Karpas-422 (cell line): ENCODE data around the gene PLEK2. TPM values are rescaled to one million over a fixed set of nuclear protein-coding genes. Genes with fewer than 3 reads are reported as not detected.

Experiments used
- DNase-seq: peaks from one replicate; pipeline ENCODE4 v3.0.0-alpha.2; 2015
- H2AFZ ChIP-seq: fragments of 200-600 bp; sonication (generic); 2 replicates; pipeline ENCODE4 v1.6.1; 2014; ENCODE audit warnings: antibody characterized with exemption, low read length, mixed read lengths
- H3K27ac ChIP-seq: fragments of 200-600 bp; sonication (generic); 2 replicates; pipeline ENCODE4 v1.5.1; 2014; ENCODE audit warnings: mild to moderate bottlenecking, low read length, moderate library complexity
- H3K27me3 ChIP-seq: fragments of 200-600 bp; sonication (generic); 2 replicates; pipeline ENCODE4 v1.6.1; 2014; ENCODE audit warnings: low read length, mixed read lengths
- H3K36me3 ChIP-seq: fragments of 200-600 bp; sonication (generic); 2 replicates; pipeline ENCODE4 v1.6.1; 2014; ENCODE audit warnings: low read length, mixed read lengths; ENCODE audit not compliant: insufficient read depth
- H3K4me1 ChIP-seq: fragments of 200-600 bp; sonication (generic); 2 replicates; pipeline ENCODE4 v1.6.1; 2014; ENCODE audit warnings: mild to moderate bottlenecking, low read length, mixed read lengths
- H3K4me2 ChIP-seq: fragments of 200-600 bp; sonication (generic); 2 replicates; pipeline ENCODE4 v1.6.1; 2014; ENCODE audit warnings: low read length, low read depth, mild to moderate bottlenecking; ENCODE audit not compliant: poor library complexity, severe bottlenecking
- H3K4me3 ChIP-seq: fragments of 200-600 bp; sonication (generic); 2 replicates; pipeline ENCODE4 v1.5.1; 2014; ENCODE audit warnings: mild to moderate bottlenecking, antibody characterized with exemption, low read length, mixed read lengths
- H3K79me2 ChIP-seq: fragments of 200-600 bp; sonication (generic); 2 replicates; pipeline ENCODE4 v1.6.1; 2014; ENCODE audit warnings: mild to moderate bottlenecking, low read length, mixed read lengths
- H3K9ac ChIP-seq: fragments of 200-600 bp; sonication (generic); 2 replicates; pipeline ENCODE4 v1.6.0; 2014; ENCODE audit warnings: low read length
- H3K9me2 ChIP-seq: fragments of 200-600 bp; sonication (generic), shearing (Covaris generic); replicated peaks from 2 replicates; pipeline ENCODE4 v1.6.0; 2014; ENCODE audit warnings: mild to moderate bottlenecking, low read length, moderate library complexity; ENCODE audit not compliant: insufficient read depth
- H3K9me3 ChIP-seq: fragments of 300-700, 200-600 bp; sonication (generic); 2 replicates; pipeline ENCODE4 v1.6.1; 2014; ENCODE audit warnings: low read length, mixed read lengths
- H4K20me1 ChIP-seq: fragments of 200-600 bp; sonication (generic); 2 replicates; pipeline ENCODE4 v1.6.1; 2014; ENCODE audit warnings: mild to moderate bottlenecking, antibody characterized with exemption, low read length, low read depth; ENCODE audit not compliant: insufficient read depth
- total RNA-seq: library from RNA; depleted of rRNA; stranded (reverse); fragments of >200 nt; shearing (Covaris generic); gene quantifications from 2 replicates; pipeline ENCODE4 v1.2.3, GENCODE V29; 2014; ENCODE audit warnings: low replicate concordance

Gene PLEK2
- total RNA-seq, 1 experiment from 2014 or later, result not detected

GRCh38 chr14:67424539-67424938, 12.6 kb upstream of the PLEK2 start:
- Histone ChIP-seq H3K9me2 (no peaks in the 10 kb centered on the region), H3K9ac (no peak overlapping the region), H3K4me2 (no peak overlapping the region), H3K4me1 (no peaks in the 10 kb centered on the region), H2AFZ (no peak overlapping the region), H3K36me3 (no peaks in the 10 kb centered on the region), H3K4me3 (no peak overlapping the region), H3K79me2 (no peaks in the 10 kb centered on the region), H4K20me1 (no peaks in the 10 kb centered on the region), H3K27me3 (no peaks in the 10 kb centered on the region), H3K9me3 (no peaks in the 10 kb centered on the region), H3K27ac (no peak overlapping the region)
- no peak for DNase-seq

- H3K4me2 ChIP-seq, result no peak overlapping the region
- H3K4me3 ChIP-seq, result no peak overlapping the region
- no peak overlapping the region for H3K9ac ChIP-seq
- H2AFZ ChIP-seq, result no peak overlapping the region
- H3K9me2 ChIP-seq, result no peaks in the 10 kb centered on the region
- no peaks in the 10 kb centered on the region for H3K9me3 ChIP-seq
- no peak for DNase-seq
- no peaks in the 10 kb centered on the region for H3K36me3 ChIP-seq
- H3K4me1 ChIP-seq, result no peaks in the 10 kb centered on the region
- no peaks in the 10 kb centered on the region for H4K20me1 ChIP-seq
- no peaks in the 10 kb centered on the region for H3K27me3 ChIP-seq
- H3K79me2 ChIP-seq, result no peaks in the 10 kb centered on the region
- no peak overlapping the region for H3K27ac ChIP-seq
Observed at GRCh38 chr14:67423424-67423823, 11.5 kb upstream of the PLEK2 start.

GRCh38 chr14:67421356-67422224, 9.6 kb upstream of the PLEK2 start:
- Histone ChIP-seq H2AFZ (no peak overlapping the region), H3K4me3 (no peak overlapping the region), H3K4me1 (no peaks in the 10 kb centered on the region), H3K79me2 (no peaks in the 10 kb centered on the region), H3K9ac (no peak overlapping the region), H3K9me3 (no peaks in the 10 kb centered on the region), H3K27ac (no peak overlapping the region), H3K9me2 (no peaks in the 10 kb centered on the region), H3K36me3 (no peaks in the 10 kb centered on the region), H3K27me3 (no peaks in the 10 kb centered on the region), H3K4me2 (no peak overlapping the region), H4K20me1 (no peaks in the 10 kb centered on the region)
- no peak for DNase-seq

GRCh38 chr14:67420102-67420739, 8.3 kb upstream of the PLEK2 start:
- Histone ChIP-seq H2AFZ (no peak overlapping the region), H3K27ac (no peak overlapping the region), H3K36me3 (no peaks in the 10 kb centered on the region), H3K9ac (no peak overlapping the region), H3K79me2 (no peaks in the 10 kb centered on the region), H4K20me1 (no peaks in the 10 kb centered on the region), H3K9me2 (no peaks in the 10 kb centered on the region), H3K4me2 (no peak overlapping the region), H3K9me3 (no peaks in the 10 kb centered on the region), H3K4me3 (no peak overlapping the region), H3K27me3 (no peaks in the 10 kb centered on the region), H3K4me1 (no peaks in the 10 kb centered on the region)
- peak; percentile 94 for DNase-seq

- DNase-seq, result no peak
- Histone ChIP-seq H3K27me3 (no peaks in the 10 kb centered on the region), H3K9me2 (no peaks in the 10 kb centered on the region), H4K20me1 (no peaks in the 10 kb centered on the region), H3K36me3 (no peaks in the 10 kb centered on the region), H3K4me3 (no peak overlapping the region), H3K9ac (no peak overlapping the region), H3K27ac (no peak overlapping the region), H2AFZ (no peak overlapping the region), H3K9me3 (no peaks in the 10 kb centered on the region), H3K4me2 (no peak overlapping the region), H3K4me1 (no peaks in the 10 kb centered on the region), H3K79me2 (no peaks in the 10 kb centered on the region)
Observed at GRCh38 chr14:67418401-67419191, 6.6 kb upstream of the PLEK2 start.

- no peaks in the 10 kb centered on the region for H3K36me3 ChIP-seq
- no peaks in the 10 kb centered on the region for H3K9me2 ChIP-seq
- no peaks in the 10 kb centered on the region for H3K4me1 ChIP-seq
- no peak for DNase-seq
- no peaks in the 10 kb centered on the region for H3K9me3 ChIP-seq
- no peak overlapping the region for H2AFZ ChIP-seq
- H4K20me1 ChIP-seq, result no peaks in the 10 kb centered on the region
- H3K4me2 ChIP-seq, result no peak overlapping the region
- H3K4me3 ChIP-seq, result no peak overlapping the region
- no peak overlapping the region for H3K27ac ChIP-seq
- H3K27me3 ChIP-seq, result no peaks in the 10 kb centered on the region
- no peaks in the 10 kb centered on the region for H3K79me2 ChIP-seq
- H3K9ac ChIP-seq, result no peak overlapping the region
Observed at GRCh38 chr14:67417633-67418032, 5.7 kb upstream of the PLEK2 start.

GRCh38 chr14:67416810-67417209, 4.8 kb upstream of the PLEK2 start:
- Histone ChIP-seq H3K4me3 (no peak overlapping the region), H4K20me1 (no peaks in the 10 kb centered on the region), H2AFZ (no peak overlapping the region), H3K79me2 (no peaks in the 10 kb centered on the region), H3K9me2 (no peaks in the 10 kb centered on the region), H3K27ac (no peak overlapping the region), H3K36me3 (no peaks in the 10 kb centered on the region), H3K9ac (no peak overlapping the region), H3K4me2 (no peak overlapping the region), H3K9me3 (no peaks in the 10 kb centered on the region), H3K4me1 (no peaks in the 10 kb centered on the region), H3K27me3 (no peaks in the 10 kb centered on the region)
- DNase-seq, result no peak

- DNase-seq, result no peak
- Histone ChIP-seq H3K36me3 (no peaks in the 10 kb centered on the region), H3K9ac (no peak overlapping the region), H2AFZ (no peak overlapping the region), H3K4me2 (no peak overlapping the region), H3K4me1 (no peaks in the 10 kb centered on the region), H3K79me2 (no peaks in the 10 kb centered on the region), H3K9me2 (no peaks in the 10 kb centered on the region), H3K4me3 (no peak overlapping the region), H3K27ac (no peak overlapping the region), H4K20me1 (no peaks in the 10 kb centered on the region), H3K27me3 (no peaks in the 10 kb centered on the region), H3K9me3 (no peaks in the 10 kb centered on the region)
Observed at GRCh38 chr14:67416085-67416484, 4.1 kb upstream of the PLEK2 start.
